GM18508 (cell line): ENCODE data around the gene MYOC.
"Not testable (repeated sequence)": the region's sequence is repeated elsewhere in the genome, so short reads cannot be mapped to it uniquely, and the experiment has no call there.

Experiments
- ATAC-seq: cut with Tn5 transposase; IDR thresholded peaks from one replicate; pipeline ENCODE4 v1.9.1; 2021; ENCODE audit warnings: moderate number of reproducible peaks; ENCODE audit not compliant: insufficient read depth, unreplicated experiment

Gene MYOC

GRCh38 chr1:171652234-171652822, at the start of gene MYOC:
Gene MYOC (minus strand): TSS chr1:171652688. CDS start chr1:171652611, 77 bp downstream.
- no peak for ATAC-seq

- ATAC-seq, result no peak
Measured at GRCh38 chr1:171699531-171699930, 47.0 kb upstream of the MYOC start.

GRCh38 chr1:171695772-171696171, 43.3 kb upstream of the MYOC start:
- ATAC-seq, result not testable (repeated sequence)

GRCh38 chr1:171693541-171693940, 41.1 kb upstream of the MYOC start:
- not testable (repeated sequence) for ATAC-seq

GRCh38 chr1:171683870-171684269, 31.4 kb upstream of the MYOC start:
- no peak for ATAC-seq

- no peak for ATAC-seq
Measured at GRCh38 chr1:171680339-171680738, 27.9 kb upstream of the MYOC start.

- ATAC-seq, result no peak
Measured at GRCh38 chr1:171676823-171677222, 24.3 kb upstream of the MYOC start.

- ATAC-seq, result no peak
Measured at GRCh38 chr1:171674431-171675405, 22.2 kb upstream of the MYOC start.

- ATAC-seq, result no peak
Measured at GRCh38 chr1:171670739-171671138, 18.3 kb upstream of the MYOC start.

GRCh38 chr1:171668372-171668771, 15.9 kb upstream of the MYOC start:
- ATAC-seq, result no peak

GRCh38 chr1:171666114-171666769, 13.8 kb upstream of the MYOC start:
- ATAC-seq, result no peak

GRCh38 chr1:171664976-171665375, 12.5 kb upstream of the MYOC start:
- ATAC-seq, result no peak

GRCh38 chr1:171663854-171664575, 11.5 kb upstream of the MYOC start:
- no peak for ATAC-seq

- ATAC-seq, result no peak
Measured at GRCh38 chr1:171663036-171663853, 10.8 kb upstream of the MYOC start.

GRCh38 chr1:171661076-171661650, 8.7 kb upstream of the MYOC start:
- no peak for ATAC-seq

- ATAC-seq, result not testable (repeated sequence)
Measured at GRCh38 chr1:171656206-171656605, 3.7 kb upstream of the MYOC start.

- no peak for ATAC-seq
Measured at GRCh38 chr1:171655746-171656116, 3.2 kb upstream of the MYOC start.

- ATAC-seq, result no peak
Measured at GRCh38 chr1:171654942-171655745, 2.7 kb upstream of the MYOC start.
